OCI-LY1 (cell line): Measurements from ENCODE around the gene PRSS57.

Experiments used
- EZH2 ChIP-seq: fragments of 200-600 bp; sonication (generic), shearing (Covaris generic); IDR thresholded peaks from 2 replicates; pipeline ENCODE4 v1.8.0; 2017; ENCODE audit warnings: borderline replicate concordance, mixed run types, mild to moderate bottlenecking, antibody characterized with exemption, low read length, moderate library complexity, mixed read lengths
- TF ChIP-seq, protein P1 (sequence below): fragments of 200-600 bp; sonication (generic), shearing (Covaris generic); IDR thresholded peaks from 2 replicates; pipeline ENCODE4 v1.5.1; 2017; ENCODE audit warnings: mild to moderate bottlenecking, antibody characterized with exemption, low read length, moderate library complexity, mixed read lengths

GRCh38 chr19:710767-711166, 15.5 kb upstream of the PRSS57 start:
- TF ChIP-seq EZH2: no peak
- TF ChIP-seq, protein P1, sequence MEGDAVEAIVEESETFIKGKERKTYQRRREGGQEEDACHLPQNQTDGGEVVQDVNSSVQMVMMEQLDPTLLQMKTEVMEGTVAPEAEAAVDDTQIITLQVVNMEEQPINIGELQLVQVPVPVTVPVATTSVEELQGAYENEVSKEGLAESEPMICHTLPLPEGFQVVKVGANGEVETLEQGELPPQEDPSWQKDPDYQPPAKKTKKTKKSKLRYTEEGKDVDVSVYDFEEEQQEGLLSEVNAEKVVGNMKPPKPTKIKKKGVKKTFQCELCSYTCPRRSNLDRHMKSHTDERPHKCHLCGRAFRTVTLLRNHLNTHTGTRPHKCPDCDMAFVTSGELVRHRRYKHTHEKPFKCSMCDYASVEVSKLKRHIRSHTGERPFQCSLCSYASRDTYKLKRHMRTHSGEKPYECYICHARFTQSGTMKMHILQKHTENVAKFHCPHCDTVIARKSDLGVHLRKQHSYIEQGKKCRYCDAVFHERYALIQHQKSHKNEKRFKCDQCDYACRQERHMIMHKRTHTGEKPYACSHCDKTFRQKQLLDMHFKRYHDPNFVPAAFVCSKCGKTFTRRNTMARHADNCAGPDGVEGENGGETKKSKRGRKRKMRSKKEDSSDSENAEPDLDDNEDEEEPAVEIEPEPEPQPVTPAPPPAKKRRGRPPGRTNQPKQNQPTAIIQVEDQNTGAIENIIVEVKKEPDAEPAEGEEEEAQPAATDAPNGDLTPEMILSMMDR: no peak
